ENCODE results near the gene CXCL3.

The CXCL3 gene

GRCh38 chr4:74056858-74057562 is 18.5 kb upstream of the CXCL3 start:
- in situ Hi-C loops (cut with HindIII; ENCODE audit: low pct_ligation_motif_present, low pct_unique_long_range_greater_than_20kb, low sequenced_read_pairs), result no loop called here
- peak; percentile 40 for DNase-seq

DNA sequence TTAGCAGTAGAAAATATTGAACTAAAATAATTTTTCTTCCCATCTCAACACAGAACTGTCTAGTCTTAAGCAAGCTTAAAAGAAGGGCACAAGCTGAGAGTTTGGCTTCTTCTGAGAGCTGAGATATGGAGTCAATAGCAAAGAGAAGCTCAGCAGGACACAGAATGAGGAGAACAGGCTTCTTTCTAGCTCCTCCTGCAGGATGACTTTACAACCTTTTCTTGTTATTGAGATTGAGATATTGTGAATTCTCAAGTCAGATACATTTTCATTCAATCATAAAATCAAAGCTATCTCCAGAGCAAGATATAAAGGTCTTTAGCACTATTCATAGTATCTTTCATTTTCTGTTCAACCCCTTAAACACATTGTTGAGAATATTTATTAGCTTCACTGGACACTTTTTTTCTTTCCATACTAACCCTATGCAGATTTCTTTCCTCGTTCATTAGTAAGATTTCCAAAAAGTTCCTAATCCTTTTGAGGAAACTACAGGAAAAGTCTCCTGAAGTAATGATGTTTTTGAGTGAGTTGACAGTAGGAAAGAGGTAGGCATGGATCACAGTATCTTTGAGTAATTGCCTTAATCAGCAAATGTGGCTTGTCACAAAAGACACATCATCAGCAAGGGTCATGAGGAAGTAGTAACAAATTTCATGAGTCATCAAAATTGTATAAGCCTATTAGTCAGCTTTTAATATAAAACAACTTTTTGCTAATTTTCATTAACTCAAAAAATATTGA is 17.8 kb upstream of the CXCL3 start:
- peak; percentile 22 for DNase-seq
- in situ Hi-C loops (cut with HindIII; ENCODE audit: low pct_ligation_motif_present, low pct_unique_long_range_greater_than_20kb, low sequenced_read_pairs), result no loop called here

DNA sequence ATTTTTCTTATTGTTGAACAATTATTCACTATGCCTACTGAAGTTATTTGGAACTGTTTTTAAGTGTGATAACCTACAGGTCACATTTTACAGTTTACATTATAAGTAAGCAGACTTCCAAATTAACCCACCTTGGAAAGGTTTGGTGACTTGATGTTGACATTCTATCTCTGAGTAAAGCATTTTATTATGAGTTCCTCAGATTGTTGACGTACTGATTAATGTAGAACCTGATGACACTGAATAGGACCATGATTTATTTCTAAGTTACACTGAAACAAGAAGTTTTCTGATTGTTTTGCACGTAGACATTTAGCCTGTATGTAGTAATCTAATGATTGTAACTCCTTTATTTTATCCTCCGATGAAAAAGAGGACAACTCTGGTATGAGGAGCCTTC is 17.0 kb upstream of the CXCL3 start:
- in situ Hi-C loops (cut with HindIII; ENCODE audit: low pct_ligation_motif_present, low pct_unique_long_range_greater_than_20kb, low sequenced_read_pairs), result no loop called here
- no peak for DNase-seq

- no peak for DNase-seq
- in situ Hi-C loops (cut with HindIII; ENCODE audit: low pct_ligation_motif_present, low pct_unique_long_range_greater_than_20kb, low sequenced_read_pairs), result no loop called here
These were observed 16.6 kb upstream of the CXCL3 start for GRCh38 chr4:74055096-74055495.

DNA sequence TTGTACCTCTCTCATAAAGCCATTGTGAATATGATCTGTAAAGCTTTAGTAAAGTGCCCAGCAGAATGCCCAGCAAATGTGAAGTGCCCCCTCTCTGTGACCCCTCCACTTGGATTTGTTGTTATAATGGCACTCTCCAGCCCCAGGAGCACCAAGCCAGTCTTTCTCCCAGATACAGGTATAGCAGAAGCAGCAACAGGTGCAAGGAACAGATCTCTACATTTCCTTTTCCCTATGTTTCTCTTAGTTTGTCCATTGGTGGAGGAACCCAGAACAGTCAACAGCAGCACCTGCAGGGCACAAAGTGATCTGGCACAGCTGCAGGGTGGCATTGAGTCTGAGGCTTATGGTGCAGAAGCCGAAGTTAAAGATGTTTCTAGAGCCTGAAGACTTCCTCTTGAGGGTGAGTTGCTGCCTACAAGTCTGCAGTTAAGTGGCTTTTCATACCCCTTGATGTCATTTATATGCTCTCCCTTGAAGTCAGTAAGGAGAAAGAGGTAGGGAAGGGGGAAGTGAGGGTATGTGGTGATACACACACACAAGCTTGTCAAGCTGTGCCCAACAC is 16.1 kb upstream of the CXCL3 start:
- in situ Hi-C loops (cut with HindIII; ENCODE audit: low pct_ligation_motif_present, low pct_unique_long_range_greater_than_20kb, low sequenced_read_pairs), result no loop called here
- DNase-seq, result no peak

GRCh38 chr4:74047152-74047551 is 8.7 kb upstream of the CXCL3 start:
- DNase-seq, result no peak
- in situ Hi-C loops (cut with HindIII; ENCODE audit: low pct_ligation_motif_present, low pct_unique_long_range_greater_than_20kb, low sequenced_read_pairs), result no loop called here

DNA sequence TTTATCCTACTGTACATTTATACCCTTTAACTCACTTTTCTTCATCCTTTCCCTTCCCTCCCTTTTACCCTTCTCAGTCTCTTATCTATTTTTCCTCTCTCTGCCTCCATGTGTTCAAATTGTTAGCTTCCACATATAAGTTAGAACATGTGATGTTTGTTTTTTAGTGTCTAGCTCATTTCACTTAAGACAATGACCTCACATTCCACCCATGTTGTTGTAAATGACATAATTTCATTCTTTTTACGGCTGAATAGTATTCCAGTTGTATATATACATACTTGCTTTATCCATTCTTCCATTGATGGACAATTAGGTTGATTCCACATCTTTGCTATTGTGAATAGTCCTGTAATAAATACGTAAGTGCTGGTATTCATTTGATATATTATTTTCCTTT is 7.3 kb upstream of the CXCL3 start:
- no peak for DNase-seq
- in situ Hi-C loops (cut with HindIII; ENCODE audit: low pct_ligation_motif_present, low pct_unique_long_range_greater_than_20kb, low sequenced_read_pairs), result no loop called here

DNA sequence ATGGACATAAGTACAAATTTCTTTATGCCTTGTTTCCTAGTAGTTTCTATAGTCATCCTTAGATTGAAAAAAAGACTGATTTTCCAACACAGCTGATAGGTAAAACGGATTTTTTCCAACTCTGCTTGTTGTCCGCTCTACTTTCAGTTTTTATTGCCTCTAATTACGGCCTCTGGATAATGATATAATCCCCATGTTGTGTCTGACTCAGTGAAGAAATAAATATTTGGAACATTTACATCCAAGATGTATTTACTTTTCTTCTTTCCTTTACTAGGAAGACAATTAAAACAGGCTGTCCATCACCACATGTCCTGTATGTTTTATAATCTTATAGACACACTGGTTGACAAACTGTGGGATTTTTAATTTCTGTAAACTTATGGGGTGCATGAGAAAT is 6.8 kb upstream of the CXCL3 start:
- in situ Hi-C loops (cut with HindIII; ENCODE audit: low pct_ligation_motif_present, low pct_unique_long_range_greater_than_20kb, low sequenced_read_pairs), result no loop called here
- DNase-seq, result no peak

- DNase-seq, result no peak
- in situ Hi-C loops (cut with HindIII; ENCODE audit: low pct_ligation_motif_present, low pct_unique_long_range_greater_than_20kb, low sequenced_read_pairs), result no loop called here
These were observed 6.2 kb upstream of the CXCL3 start for GRCh38 chr4:74044677-74045076.

DNA sequence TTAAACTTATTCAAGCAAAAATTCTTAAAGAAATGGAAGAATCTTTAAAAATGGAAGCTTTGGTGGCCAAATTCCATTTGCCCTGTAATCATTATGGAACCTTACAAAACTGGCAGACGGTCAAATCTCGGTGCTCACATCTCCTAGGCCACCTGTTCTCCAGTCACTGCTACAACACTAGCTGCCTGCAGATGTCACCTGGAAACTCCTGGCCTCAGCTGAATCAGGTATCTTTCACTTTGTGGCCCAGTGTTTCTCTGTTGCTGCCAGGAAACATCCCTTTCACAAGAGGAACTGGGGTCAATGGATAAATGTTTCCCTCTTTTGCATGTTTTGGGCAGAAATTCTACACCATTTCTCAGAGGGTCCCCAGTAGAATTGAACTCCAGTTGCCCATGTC is 4.2 kb upstream of the CXCL3 start:
- in situ Hi-C loops (cut with HindIII; ENCODE audit: low pct_ligation_motif_present, low pct_unique_long_range_greater_than_20kb, low sequenced_read_pairs), result no loop called here
- no peak for DNase-seq

- in situ Hi-C loops (cut with HindIII; ENCODE audit: low pct_ligation_motif_present, low pct_unique_long_range_greater_than_20kb, low sequenced_read_pairs), result no loop called here
These were observed 2.9 kb upstream of the CXCL3 start for GRCh38 chr4:74041418-74041817.

DNA sequence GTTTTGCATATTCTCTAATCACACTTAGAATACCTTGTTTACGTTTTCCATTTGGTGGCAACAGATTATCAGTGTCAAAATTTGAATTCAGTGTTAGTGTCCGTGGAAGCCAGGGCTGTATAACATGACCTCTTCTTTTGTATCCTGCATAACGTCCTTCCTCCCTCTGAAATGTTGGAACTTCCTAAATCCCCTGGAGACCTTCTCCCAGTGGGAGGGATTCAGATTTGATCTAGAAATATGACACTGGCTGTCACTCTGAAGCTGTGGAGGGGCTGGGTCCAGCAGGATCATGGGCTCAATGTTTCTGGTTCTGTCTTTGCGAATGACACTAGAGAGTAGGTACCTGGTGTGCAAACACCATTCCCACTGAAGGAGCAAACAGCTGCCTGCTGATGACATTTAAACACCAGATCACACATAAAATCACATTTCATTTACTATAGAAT is 850 bp upstream of the CXCL3 start:
- DNase-seq, result no peak
- in situ Hi-C loops (cut with HindIII; ENCODE audit: low pct_ligation_motif_present, low pct_unique_long_range_greater_than_20kb, low sequenced_read_pairs), result no loop called here

More at GRCh38 chr4:74041418-74041817, 2.9 kb upstream of the CXCL3 start:
- no peak for DNase-seq

DNA sequence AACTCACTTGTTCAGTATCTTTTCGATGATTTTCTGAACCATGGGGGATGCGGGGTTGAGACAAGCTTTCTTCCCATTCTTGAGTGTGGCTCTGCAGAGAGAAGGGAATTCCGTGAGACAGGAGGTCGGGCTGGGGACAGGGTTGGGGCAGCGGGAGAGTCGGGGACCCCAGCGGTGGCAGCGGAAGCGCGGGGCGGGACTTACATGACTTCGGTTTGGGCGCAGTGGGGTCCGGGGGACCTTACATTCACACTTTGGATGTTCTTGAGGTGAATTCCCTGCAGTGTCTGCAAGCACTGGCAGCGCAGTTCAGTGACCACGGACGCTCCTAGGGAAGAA is 434 bp downstream of the CXCL3 start:
- no peak for DNase-seq
- in situ Hi-C loops (cut with HindIII; ENCODE audit: low pct_ligation_motif_present, low pct_unique_long_range_greater_than_20kb, low sequenced_read_pairs), result no loop called here

GRCh38 chr4:74037076-74037955 is 1.2 kb downstream of the CXCL3 start:
- no peak for DNase-seq
- in situ Hi-C loops (cut with HindIII; ENCODE audit: low pct_ligation_motif_present, low pct_unique_long_range_greater_than_20kb, low sequenced_read_pairs), result no loop called here

DNA sequence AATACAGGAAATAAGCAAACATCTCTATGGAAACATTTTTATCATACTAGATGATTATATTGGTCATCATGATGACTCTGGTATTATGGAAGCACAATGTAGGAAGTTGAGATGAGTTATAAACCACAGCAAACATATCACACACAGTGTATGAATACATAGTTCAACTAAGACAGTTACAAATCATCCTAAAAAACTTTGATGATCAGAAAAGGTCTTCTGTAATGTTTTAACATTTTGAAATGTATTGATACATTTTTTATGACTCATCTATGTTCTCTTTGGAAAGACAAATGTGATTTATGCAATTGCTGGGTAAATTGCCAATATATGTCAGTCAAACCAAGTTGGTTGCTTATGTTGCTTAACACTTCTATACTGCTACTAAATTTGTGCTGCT is 4.8 kb downstream of the CXCL3 start:
- DNase-seq, result no peak
- in situ Hi-C loops (cut with HindIII; ENCODE audit: low pct_ligation_motif_present, low pct_unique_long_range_greater_than_20kb, low sequenced_read_pairs), result no loop called here

DNA sequence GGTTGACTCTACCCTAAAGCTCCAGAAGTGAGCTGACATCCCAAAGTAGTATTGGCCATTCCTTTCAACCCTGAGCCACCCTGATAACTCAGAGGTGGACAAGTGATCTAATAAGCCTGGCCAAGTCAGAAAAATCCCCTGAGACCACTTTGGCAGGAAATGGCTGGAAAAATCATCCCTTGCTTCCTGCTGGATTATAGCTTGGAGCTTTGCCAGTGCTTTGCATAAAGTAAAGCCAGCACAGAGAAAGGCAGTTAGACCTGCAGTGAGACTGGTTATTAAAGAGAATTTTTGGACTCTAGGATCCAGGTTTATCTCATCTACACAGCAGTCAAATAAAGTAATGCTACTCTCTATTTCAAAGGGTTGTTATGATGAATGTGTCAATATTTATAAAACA is 6.4 kb downstream of the CXCL3 start:
- in situ Hi-C loops (cut with HindIII; ENCODE audit: low pct_ligation_motif_present, low pct_unique_long_range_greater_than_20kb, low sequenced_read_pairs), result no loop called here
- no peak for DNase-seq

DNA sequence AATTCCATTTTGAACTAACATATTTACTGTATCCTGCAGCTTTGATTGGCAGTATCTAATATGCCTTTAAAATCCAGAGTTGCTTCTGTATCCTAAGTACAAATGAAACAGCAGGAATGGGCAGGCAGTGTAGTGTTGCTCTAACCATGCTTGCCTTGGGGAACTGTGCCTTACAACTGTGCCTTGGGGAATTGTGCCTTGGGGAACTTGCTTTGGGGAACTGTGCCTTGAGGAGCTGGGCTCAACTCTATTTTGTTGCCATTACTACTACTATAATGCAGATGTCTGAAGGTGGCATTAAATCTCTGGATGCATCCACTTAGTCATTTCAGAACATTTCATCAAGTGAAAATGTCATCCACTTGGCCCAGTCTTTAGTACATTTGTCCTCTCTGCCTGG is 6.9 kb downstream of the CXCL3 start:
- no peak for DNase-seq
- in situ Hi-C loops (cut with HindIII; ENCODE audit: low pct_ligation_motif_present, low pct_unique_long_range_greater_than_20kb, low sequenced_read_pairs), result no loop called here

DNA sequence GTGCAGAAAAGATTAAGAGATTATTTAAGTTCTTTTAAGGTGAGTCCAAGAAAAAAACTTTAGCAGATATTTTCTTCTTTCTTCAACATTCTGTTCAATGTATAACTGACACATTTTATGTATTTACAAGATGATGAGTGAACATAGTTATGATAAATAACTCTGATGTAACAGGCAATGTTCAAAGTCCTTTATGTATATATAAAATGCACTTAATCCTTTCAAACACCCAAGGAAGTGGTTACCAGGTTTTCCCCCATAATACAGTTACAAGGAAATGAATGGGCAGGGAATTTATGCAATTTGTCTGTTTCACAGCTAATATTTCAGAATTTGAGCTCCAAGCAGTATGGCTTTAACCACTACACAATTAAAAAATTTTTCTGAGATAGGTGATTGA is 8.2 kb downstream of the CXCL3 start:
- no peak for DNase-seq
- in situ Hi-C loops (cut with HindIII; ENCODE audit: low pct_ligation_motif_present, low pct_unique_long_range_greater_than_20kb, low sequenced_read_pairs), result no loop called here

DNA sequence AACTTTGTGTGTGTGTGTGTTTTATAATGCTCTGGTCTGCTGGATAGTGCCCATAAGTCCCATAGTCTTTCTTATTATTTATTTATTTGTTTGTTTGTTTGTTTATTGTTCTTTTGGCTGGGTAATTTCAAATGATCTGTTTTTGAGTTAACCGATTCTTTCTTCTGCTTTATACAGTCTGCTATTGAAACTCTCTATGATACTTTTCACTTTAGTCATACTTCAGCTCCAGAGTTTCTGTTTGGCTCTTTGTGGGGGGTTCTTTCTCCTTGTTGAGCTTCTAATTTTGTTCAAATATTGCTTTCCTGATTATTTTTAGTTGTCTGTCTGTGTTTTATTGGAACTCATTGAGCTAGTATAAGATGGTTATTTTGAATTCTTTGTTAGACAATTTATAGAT is 10.0 kb downstream of the CXCL3 start:
- DNase-seq, result no peak
- in situ Hi-C loops (cut with HindIII; ENCODE audit: low pct_ligation_motif_present, low pct_unique_long_range_greater_than_20kb, low sequenced_read_pairs), result no loop called here
